Bone marrow (tissue), 2 donors: ENCODE results near the gene CEP112.
A peak's percentile ranks its signal among the peaks of the same experiment; 100 is the strongest.
"Not testable (repeated sequence)": the region's sequence is repeated elsewhere in the genome, so short reads cannot be mapped to it uniquely, and the experiment has no call there.

Experiments used
- DNase-seq, 2 donors: peaks; one replicate each; lab custom pipeline; 2025; lab: John Stamatoyannopoulos, UW

CEP112 gene

GRCh38 chr17:65885541-65886312 is 306.2 kb downstream of the CEP112 start:
- DNase-seq: no peak

GRCh38 chr17:65876985-65877384 is 314.9 kb downstream of the CEP112 start:
- no peak for DNase-seq

GRCh38 chr17:65868881-65869280 is 323.1 kb downstream of the CEP112 start:
- no peak for DNase-seq

- no peak for DNase-seq
Measured at GRCh38 chr17:65867014-65867413, 324.9 kb downstream of the CEP112 start.

DNA sequence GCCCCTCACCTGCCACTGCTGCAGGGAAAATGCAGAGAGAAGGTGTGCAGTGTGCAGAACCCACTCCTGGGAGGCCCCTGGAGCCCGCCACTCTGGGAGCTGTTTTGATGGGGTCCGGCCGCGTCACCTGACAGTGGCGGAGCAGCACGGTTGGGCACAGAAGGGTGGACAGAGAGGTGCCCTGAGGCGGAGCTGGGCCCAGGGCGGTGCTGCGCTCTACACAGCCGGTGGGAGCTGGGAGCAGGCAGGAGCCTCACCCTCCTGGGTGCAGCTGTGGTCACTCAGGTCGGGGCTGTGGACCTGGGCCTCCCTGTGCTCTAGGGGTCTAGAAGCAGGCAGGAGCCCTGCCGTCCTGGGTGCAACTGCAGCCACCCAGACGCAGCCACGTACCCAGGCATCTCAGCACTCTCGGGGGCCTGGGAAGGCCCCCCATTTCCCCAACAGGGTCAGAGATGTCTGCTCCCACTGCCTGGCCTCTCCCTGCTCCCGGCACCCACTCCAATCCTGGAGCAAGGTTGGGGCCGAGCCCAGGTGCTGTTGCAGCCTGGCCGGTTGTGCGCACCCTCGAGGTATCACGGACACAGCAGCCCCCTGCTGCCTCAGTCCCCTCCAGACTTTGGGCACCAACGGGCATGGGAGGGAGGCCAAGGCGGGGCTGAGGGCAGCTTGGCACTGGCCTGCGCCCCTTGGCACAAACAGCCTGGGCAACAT is 326.1 kb downstream of the CEP112 start:
- DNase-seq: no peak

- no peak for DNase-seq
Measured at GRCh38 chr17:65864394-65864793, 327.5 kb downstream of the CEP112 start.

DNA sequence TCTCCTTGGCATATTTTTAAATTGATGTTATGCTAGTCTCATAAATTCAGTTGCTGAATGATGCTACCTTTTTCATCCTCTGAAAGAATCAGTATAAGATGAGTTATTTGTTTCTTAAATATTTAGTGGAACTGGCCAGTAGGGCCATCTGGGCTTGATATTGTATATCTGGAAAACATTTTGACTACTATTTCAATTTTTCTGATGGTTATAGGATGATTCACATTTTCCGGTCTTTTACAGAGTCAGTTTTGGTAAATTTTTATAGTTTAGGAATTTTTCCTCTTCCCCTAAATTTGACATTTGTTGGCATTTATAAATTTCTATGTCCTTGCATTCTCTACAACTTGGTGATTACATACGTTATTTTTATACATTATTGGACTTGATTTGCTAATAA is 334.2 kb downstream of the CEP112 start:
- no peak for DNase-seq

- DNase-seq: no peak
Measured at GRCh38 chr17:65856865-65857264, 335.1 kb downstream of the CEP112 start.

- DNase-seq: no peak
Measured at GRCh38 chr17:65855675-65856074, 336.3 kb downstream of the CEP112 start.

GRCh38 chr17:65855245-65855644 is 336.7 kb downstream of the CEP112 start:
- no peak for DNase-seq

DNA sequence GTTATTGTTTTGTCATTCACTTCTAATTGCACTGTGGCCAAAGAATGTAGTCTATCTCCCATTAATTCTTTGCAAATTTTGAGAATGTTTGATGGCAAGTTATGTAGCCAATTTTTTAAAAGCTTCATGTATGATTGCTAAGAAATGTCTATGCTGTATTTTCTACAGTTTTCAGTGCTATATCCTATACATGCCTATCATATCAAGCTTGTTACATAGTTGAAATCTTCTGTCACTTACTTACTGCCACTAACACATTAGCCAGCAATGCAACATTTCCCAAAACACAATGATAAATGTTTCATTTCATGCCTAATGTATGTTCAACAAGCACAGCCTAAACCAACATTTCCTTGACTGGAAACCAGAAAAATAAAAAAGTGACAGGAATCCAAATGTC is 338.1 kb downstream of the CEP112 start:
- DNase-seq: no peak

DNA sequence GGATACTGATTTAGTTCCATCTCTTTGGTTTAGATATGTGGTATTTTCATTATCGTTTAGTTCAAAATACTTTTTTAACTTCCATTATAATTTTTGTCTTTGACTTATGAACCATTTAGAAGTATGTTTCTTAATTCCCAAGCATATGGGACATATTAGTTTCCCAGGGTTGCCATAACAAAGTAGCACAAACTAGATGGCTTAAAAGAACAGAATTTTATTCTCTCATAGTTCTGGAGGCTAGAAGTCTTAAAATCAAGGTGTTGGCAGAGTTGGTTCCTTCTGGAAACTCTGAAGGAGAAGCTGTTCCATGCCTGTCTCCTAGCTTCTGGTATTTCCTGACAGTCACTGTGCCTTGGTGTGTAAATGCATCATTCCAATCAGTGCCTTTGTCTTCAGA is 339.0 kb downstream of the CEP112 start:
- DNase-seq: no peak

GRCh38 chr17:65851965-65852736 is 339.8 kb downstream of the CEP112 start:
- no peak for DNase-seq

- peak in 1 of 2 donors; percentile 6 for DNase-seq
Measured at GRCh38 chr17:65850486-65850885, 341.4 kb downstream of the CEP112 start.

- DNase-seq: no peak
Measured at GRCh38 chr17:65848751-65849150, 343.2 kb downstream of the CEP112 start.

DNA sequence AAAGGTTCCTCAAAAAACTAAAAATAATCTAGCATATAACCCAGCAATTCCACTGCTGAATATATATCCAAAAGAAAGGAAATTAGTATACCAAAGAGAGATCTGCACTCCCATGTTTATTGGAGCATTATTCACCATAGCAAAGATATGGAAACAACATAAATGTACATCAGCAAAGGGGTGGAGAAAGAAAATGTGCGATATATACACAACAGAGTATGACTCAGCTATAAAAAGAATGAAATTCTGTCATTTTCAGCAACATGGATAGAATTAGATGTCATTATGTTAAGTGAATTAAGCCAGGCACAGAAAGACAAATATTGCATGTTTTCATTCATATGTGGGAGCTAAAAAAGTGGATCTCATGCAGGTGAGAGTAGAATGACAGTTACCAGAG is 350.8 kb downstream of the CEP112 start:
- no peak for DNase-seq

GRCh38 chr17:65837232-65837631 is 354.7 kb downstream of the CEP112 start:
- DNase-seq: not testable (repeated sequence)

GRCh38 chr17:65833214-65833613 is 358.7 kb downstream of the CEP112 start:
- no peak for DNase-seq

- DNase-seq: no peak
Measured at GRCh38 chr17:65830356-65830755, 361.6 kb downstream of the CEP112 start.

- not testable (repeated sequence) for DNase-seq
Measured at GRCh38 chr17:65826577-65826976, 365.4 kb downstream of the CEP112 start.

DNA sequence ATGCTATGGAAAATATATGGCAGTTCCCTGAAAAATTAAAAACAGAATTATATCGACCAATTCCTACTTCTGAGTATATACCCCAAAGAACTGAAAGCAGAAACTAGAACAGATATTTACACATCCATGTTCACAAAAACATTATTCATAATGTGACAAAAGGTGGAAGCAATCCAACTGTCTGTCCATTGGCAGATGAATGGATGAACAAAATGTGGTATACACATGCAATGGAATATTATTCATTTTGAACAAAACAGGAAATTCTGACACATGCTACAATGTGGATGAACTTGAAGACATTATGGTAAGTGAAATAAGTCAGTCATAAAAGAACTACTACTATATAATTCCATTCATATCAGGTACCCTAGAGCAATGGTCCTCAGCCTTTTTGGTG is 367.0 kb downstream of the CEP112 start:
- DNase-seq: no peak

- no peak for DNase-seq
Measured at GRCh38 chr17:65823713-65824112, 368.2 kb downstream of the CEP112 start.

GRCh38 chr17:65820811-65821210 is 371.1 kb downstream of the CEP112 start:
- no peak for DNase-seq
